GM21447 (cell line): ENCODE data around the gene ABCB9.

Experiments used
- ATAC-seq: cut with Tn5 transposase; IDR thresholded peaks from one replicate; pipeline ENCODE4 v1.9.1; 2021; ENCODE audit not compliant: unreplicated experiment

ABCB9 gene

GRCh38 chr12:122982963-122983788, 16.9 kb upstream of the ABCB9 start:
- no peak for ATAC-seq

DNA sequence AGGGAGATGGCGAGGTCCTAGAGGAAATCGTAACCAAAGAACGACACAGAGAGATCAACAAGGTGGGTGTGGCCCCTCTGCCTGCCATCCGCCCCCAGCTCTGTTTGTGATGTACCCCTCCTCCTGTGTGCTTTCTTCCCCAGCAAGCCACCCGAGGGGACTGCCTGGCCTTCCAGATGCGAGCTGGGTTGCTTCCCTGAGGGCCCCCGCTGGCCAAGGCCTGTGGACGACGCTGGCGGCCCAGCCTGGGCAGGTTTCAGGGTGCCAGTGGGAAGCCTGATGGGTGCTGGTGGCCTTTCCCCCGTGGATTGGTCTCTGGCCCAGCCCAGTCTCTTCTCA, 16.2 kb upstream of the ABCB9 start:
- no peak for ATAC-seq

- no peak for ATAC-seq
These were observed 15.6 kb upstream of the ABCB9 start for GRCh38 chr12:122981587-122982476.

DNA sequence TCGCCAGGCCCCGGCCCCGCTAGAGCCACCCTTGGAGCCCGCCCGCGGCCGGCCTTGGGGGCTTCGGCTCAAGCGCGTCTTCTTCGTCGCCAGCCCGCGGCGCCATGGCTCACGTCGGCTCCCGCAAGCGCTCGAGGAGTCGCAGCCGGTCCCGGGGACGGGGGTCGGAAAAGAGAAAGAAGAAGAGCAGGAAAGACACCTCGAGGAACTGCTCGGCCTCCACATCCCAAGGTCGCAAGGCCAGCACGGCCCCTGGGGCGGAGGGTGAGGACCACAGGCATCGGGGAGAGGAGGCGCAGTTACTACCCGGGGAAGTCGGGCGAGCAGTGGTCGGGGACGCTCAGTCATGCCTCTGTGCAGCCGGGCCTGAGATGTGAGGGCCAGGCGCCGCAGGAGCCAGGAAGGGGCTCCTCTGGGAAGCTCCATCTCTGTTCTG, 14.8 kb upstream of the ABCB9 start:
- ATAC-seq = peak; percentile 18

GRCh38 chr12:122980183-122981035, 14.1 kb upstream of the ABCB9 start, which contains the start of gene ARL6IP4:
Gene ARL6IP4 (plus strand): TSS chr12:122980681. CDS start chr12:122981140, 459 bp downstream.
- ATAC-seq = peak; percentile 42

GRCh38 chr12:122979908-122980182, 13.6 kb upstream of the ABCB9 start:
- no peak for ATAC-seq

- ATAC-seq = no peak
These were observed 13.0 kb upstream of the ABCB9 start for GRCh38 chr12:122979001-122979907.

- ATAC-seq = no peak
These were observed 12.3 kb upstream of the ABCB9 start for GRCh38 chr12:122978507-122978955.

- no peak for ATAC-seq
These were observed 11.6 kb upstream of the ABCB9 start for GRCh38 chr12:122977655-122978392.

GRCh38 chr12:122977153-122977552, 10.9 kb upstream of the ABCB9 start:
- no peak for ATAC-seq

DNA sequence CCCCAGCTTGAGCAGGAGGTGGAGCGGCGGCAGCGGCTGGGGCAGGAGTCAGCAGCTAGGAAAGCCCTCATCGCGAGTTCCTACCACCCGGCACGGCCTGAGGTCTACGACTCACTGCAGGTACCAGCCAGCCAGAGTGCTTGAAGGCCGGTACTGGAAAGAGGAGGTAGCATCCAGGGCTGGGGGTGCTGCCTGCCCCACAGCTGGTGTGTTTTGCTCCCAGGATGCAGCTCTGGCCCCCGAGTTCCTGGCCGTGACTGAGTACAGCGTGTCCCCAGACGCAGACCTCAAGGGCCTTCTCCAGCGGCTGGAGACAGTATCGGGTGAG, 10.3 kb upstream of the ABCB9 start:
- no peak for ATAC-seq

DNA sequence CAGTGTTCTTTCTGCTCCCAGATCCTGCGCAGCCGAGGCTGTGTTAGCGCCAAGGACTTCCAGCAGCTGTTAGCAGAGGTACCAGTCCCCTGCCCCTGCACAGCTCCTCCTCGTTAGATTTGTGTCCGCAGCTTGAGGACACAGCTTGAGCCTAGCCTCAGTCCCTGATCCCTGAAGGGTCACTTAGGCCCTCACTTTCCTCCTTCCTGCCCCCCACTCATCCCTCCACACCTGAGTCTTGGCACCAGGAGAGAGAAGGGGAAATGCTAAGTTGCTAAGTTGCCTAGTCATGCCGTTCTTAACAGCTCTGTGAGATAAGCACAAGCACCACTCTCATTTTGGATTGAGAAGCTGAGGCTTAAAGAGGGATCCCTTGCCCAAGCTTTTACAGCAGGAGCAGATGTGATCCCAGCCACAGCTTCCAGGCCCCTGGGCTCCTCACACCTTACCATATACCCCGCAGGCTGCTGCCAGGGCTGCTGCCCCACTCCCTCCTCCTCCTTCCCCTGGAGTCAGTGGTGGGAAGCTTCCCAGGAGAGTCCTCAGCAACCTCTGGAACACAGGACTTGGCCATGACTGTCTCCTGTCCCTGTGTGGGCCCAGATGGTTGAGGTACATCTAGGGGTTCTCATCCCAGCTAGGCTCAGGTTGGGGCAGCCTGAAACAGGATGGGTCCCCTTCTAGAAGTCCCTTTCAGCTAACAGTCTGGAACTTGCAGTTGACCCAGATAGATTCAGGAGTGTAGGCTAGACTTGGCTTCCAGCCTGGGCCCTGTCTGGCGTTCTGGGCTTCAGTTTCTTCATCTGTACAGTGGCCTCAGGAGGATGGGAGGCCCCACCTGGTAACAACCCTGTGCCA, 9.8 kb upstream of the ABCB9 start:
- ATAC-seq = no peak

- peak; percentile 74 for ATAC-seq
These were observed 8.9 kb upstream of the ABCB9 start, which contains the start of gene OGFOD2 for GRCh38 chr12:122974892-122975789. Gene OGFOD2 (plus strand): TSS chr12:122975244. CDS start chr12:122975252, 8 bp downstream.

DNA sequence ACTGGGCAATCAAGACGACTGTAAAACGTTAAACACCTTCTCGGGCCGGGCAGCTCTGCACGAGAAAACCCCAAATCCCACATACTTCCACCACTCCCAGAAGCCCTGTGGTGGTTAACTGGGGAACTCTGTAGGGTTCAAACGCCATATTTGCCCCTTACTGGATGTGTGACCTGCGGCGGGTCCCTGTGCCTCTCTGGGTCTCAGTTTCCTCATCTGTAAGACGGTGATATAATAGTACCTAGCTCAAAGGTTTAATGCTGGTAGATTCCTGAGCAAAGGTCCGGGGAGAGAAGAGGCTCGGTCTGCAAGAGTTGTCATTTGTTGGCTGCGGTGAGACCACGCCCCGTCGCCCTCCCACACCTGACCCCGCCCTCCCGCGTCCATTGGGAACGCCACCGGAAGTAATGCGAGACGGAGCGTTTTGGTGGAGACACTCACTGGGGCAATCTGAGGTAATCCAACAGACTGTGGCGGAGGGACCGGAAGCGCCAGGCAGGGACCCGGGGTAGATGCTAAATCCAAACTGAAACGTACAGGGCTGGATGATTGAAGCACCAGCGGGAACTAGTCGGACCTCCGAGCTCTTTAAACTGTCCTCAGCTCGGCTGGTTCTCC, 8.1 kb upstream of the ABCB9 start:
- ATAC-seq = peak; percentile 85

GRCh38 chr12:122969676-122970075, 3.4 kb upstream of the ABCB9 start:
- no peak for ATAC-seq

GRCh38 chr12:122968104-122968503, 1.8 kb upstream of the ABCB9 start:
- ATAC-seq = no peak
